Right forelimb (tissue), 1 donor: Measurements from ENCODE around the gene IGFBP4.

ENCODE experiments used
- DNase-seq: peaks from one replicate; pipeline ENCODE4 v3.0.0-alpha.2; 2018

The IGFBP4 gene

DNA sequence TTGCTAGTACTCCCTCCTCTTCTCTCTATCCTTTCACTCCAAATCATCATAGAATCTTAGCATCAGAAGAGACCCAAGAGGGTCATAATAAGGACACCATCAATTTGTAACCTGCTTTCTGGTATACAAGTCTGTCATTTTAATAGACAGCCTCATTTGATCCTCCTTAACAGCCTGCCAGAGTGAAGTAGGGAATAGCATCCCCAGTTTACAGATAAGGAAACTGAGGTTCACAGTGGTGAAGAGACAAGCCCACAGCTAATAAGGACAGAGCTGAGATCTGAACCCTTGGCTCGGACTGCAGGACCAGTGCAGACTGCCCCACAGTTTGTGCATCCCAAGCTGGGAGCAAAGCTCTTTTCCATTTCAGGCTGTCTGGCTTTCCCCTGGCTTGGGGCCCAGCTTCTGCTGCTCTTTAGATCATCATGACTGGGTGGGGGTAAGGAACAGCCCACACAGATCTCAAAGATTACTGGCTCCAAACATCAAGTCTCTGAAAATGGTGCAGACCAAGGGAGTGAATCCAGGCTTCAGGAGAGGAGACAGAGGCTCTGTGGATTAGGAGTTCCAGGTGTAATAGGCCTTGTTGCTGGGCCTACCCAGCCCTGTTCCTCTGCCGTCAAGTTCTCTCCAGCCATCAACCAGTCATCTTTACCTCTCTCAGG lies 10.3 kb upstream of the IGFBP4 start:
- DNase-seq: peak; percentile 75

- no peak for DNase-seq
Observed at GRCh38 chr17:40433551-40434415, 9.5 kb upstream of the IGFBP4 start.

GRCh38 chr17:40436636-40437035 lies 6.6 kb upstream of the IGFBP4 start:
- DNase-seq: no peak

- no peak for DNase-seq
Observed at GRCh38 chr17:40437095-40437732, 6.0 kb upstream of the IGFBP4 start.

GRCh38 chr17:40440166-40440565 lies 3.1 kb upstream of the IGFBP4 start:
- DNase-seq: no peak

DNA sequence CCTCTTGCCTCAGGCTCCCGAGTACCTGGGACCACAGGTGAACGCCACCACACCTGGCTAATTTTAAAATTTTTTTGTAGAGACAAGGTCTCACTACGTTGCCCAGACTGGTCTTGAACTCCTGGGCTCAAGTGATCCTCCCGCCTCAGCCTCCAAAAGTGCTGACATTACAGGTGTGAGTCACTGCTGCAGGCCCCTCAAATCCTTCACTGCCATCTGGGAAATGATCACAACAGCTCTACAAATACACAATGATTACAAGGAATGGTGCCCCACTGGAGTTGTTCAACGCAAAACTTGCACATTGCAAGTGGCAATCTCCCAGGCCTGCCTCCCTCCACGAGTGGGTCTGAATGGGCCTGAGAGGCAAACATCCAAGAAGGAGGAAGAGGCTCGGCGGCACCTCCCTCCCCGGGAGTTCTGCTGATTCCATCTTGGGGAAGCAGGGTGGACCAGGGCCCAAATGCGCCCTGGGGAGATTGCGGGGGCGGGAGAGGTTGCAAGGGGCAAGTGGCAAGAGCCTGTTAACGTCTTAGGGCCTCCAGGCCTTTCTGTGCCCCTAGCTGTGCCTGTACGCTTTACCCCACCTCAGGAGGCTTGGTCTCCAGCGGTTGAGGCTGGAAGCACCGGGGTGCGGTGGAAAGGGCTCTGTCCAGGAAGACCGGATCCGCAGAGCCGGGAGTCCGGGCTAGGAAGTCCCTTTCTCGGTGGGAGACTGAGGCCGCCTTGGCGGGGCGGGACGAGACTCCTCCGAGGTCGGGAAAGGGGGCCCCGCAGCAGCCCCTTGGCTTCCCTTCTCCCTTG lies 656 bp upstream of the IGFBP4 start:
- peak; percentile 71 for DNase-seq

DNA sequence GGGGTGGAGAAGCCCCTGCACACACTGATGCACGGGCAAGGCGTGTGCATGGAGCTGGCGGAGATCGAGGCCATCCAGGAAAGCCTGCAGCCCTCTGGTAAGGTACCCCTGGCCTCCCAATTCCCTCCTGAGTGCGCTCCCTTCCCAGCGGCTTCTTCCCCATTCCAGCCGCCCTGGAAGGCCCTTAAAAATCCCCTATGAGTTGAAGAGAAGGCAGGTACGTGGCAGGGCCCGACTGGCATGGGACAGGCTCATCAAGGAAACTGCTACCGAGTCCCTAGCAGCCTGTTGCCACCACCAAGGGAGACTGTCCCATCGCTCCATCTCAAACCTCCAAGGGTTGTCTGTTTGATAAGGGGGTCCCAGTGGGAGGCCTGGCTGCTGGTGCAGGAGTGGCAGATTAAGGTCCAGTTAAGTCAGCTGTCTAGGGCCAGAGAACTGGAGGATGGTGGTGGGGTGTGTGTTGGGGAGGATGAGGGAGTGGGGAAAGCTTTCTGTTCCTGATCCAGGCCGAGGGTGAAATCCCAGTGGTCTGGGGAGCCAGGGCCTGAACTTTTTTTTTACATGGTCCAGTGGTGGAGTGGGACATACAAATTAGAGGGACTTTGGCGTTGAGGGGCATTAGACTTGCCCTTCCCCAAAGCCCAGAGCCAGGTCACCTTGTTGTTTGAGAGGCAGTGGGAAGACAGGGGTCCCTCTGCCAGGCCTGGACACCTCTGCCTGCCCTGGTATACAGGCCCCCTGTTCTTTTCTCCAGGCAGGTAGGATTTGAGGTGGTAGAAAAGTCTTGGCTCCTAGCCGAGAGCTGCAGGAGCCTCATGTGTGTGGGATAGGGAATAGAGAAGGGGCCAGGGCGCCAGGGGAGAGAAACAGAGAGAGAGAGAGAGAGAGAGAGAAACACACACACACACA lies 994 bp downstream of the IGFBP4 start:
- no peak for DNase-seq

GRCh38 chr17:40445751-40446468 lies 2.7 kb downstream of the IGFBP4 start:
- DNase-seq: no peak

GRCh38 chr17:40447148-40447644 lies 3.9 kb downstream of the IGFBP4 start:
- no peak for DNase-seq

GRCh38 chr17:40447806-40448205 lies 4.6 kb downstream of the IGFBP4 start:
- no peak for DNase-seq

DNA sequence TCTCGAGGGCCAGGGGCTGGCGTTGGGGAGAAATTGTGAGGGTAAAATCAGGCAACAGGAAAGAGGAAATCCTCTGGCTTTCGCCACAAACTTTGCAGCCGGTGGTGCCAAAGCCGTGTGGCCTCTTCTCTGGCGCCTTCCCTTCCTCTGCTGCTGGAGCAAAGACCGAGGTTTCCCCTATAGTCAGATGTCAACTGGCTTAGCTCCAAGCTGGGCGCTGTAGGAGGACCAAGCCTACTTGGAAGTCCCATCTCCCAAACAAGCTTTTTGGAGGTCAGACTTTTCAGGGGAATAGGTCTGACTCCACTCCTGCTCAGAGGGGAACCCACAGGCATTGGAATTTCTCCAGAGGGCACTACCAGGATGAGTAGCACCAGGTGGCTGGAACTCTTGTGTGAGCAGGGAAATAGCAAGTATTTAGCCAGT lies 5.0 kb downstream of the IGFBP4 start:
- DNase-seq: no peak

GRCh38 chr17:40448639-40449261 lies 5.5 kb downstream of the IGFBP4 start:
- no peak for DNase-seq

DNA sequence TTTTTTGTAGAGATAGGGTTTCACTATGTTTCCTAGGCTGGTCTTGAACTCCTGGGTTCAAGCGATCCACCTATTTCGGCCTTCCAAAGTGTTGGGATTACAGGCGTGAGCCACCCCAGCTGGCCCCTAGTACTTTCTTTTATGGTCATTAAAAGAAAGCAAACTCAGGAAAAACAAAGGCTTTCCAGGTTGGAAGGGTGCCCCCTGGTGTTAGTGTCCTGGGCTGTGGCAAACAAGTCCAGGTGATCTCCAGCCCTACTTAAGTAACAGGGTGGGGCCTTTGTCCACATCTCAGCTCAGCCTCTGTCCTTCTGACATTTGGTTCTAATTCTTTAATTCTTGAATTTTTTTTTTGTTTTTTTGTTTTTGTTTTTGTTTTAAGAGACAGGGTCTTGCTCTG lies 6.9 kb downstream of the IGFBP4 start:
- no peak for DNase-seq

DNA sequence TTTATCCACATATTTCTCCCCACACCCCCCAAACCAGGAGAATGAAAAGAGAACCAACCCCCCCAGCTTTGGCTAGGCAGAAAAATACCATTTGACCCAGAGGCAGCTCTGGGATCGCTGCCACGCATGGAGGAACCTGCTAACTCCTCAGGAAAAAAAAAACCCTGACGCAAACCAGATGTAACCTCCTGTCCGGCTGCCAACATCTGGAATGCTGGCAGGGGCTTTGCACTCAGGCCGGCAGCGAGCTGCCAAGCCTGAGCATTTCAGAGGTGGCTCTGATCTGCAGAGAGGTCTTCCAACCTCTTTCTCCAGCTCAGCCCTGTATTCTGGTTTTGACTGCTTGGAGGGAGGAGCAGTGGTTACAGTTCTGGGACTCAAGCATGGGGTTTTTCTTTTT lies 8.2 kb downstream of the IGFBP4 start:
- peak; percentile 88 for DNase-seq

GRCh38 chr17:40452216-40452787 lies 9.1 kb downstream of the IGFBP4 start:
- no peak for DNase-seq

- no peak for DNase-seq
Observed at GRCh38 chr17:40452921-40453378, 9.7 kb downstream of the IGFBP4 start.

- no peak for DNase-seq
Observed at GRCh38 chr17:40453881-40454612, 10.8 kb downstream of the IGFBP4 start.

- DNase-seq: no peak
Observed at GRCh38 chr17:40454613-40454995, 11.4 kb downstream of the IGFBP4 start.

GRCh38 chr17:40456396-40456951 lies 13.2 kb downstream of the IGFBP4 start:
- DNase-seq: no peak
